Measurements from ENCODE around the gene ZDHHC11.
"Not testable (repeated sequence)": the region's sequence is repeated elsewhere in the genome, so short reads cannot be mapped to it uniquely, and the experiment has no call there.

DNA sequence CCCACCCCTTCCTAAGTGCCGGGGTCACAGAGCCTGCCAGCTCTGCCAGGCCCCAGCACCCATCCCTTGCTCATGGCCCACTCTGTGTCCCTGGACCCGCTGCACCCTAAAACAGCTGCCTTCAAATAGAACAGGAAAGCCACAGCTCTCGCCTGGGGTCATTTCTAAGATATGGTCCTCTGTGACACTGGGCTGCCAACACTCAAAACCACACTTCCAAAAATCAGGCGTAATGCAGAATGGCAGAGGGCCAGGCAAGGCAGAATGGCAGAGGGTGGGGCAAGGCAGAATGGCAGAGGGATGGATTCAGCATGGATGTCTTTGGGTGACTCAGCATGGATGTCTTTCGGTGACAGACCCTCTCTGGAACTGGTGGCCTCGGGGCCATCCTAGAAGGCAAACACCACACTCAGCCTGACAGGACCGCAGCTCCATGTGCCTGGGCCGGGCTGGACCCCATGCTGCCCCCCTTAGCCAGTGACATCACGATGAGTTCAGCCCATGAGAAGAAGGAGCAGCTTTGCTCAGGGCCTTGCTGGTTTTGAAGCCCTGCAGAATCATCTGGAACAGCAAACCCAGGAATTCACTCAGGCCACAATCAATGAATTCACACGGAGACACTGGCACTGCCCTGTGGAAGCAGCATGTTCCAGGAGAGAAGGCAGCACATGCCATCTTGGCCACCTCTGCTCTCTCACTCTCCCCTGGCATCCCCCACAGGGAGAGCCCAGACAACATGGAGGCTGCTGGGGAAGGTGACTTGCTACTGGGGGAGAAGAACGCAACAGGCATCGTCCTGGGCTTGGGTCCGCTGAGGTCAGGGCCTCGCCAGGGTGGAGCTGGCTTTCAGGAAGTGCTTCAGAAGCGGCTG, 9.0 kb downstream of the ZDHHC11 start:
- TF ChIP-seq BHLHE40 (IDR thresholded peaks at IDR 0.05; ENCODE audit: low read depth, low read length); CEBPB (IDR thresholded peaks at IDR 0.05; ENCODE audit: low read depth, low read length); POLR2A (IDR thresholded peaks at IDR 0.05; ENCODE audit: low read depth, low read length); RFX5 (IDR thresholded peaks at IDR 0.05; ENCODE audit: low read depth, low read length); RAD21 (IDR thresholded peaks at IDR 0.05; ENCODE audit: low read length): not testable (repeated sequence)
- TF ChIP-seq, protein P1, sequence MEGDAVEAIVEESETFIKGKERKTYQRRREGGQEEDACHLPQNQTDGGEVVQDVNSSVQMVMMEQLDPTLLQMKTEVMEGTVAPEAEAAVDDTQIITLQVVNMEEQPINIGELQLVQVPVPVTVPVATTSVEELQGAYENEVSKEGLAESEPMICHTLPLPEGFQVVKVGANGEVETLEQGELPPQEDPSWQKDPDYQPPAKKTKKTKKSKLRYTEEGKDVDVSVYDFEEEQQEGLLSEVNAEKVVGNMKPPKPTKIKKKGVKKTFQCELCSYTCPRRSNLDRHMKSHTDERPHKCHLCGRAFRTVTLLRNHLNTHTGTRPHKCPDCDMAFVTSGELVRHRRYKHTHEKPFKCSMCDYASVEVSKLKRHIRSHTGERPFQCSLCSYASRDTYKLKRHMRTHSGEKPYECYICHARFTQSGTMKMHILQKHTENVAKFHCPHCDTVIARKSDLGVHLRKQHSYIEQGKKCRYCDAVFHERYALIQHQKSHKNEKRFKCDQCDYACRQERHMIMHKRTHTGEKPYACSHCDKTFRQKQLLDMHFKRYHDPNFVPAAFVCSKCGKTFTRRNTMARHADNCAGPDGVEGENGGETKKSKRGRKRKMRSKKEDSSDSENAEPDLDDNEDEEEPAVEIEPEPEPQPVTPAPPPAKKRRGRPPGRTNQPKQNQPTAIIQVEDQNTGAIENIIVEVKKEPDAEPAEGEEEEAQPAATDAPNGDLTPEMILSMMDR (conservative IDR thresholded peaks at IDR 0.05; ENCODE audit: low read depth, low read length) = not testable (repeated sequence)
- TF ChIP-seq, protein P2, sequence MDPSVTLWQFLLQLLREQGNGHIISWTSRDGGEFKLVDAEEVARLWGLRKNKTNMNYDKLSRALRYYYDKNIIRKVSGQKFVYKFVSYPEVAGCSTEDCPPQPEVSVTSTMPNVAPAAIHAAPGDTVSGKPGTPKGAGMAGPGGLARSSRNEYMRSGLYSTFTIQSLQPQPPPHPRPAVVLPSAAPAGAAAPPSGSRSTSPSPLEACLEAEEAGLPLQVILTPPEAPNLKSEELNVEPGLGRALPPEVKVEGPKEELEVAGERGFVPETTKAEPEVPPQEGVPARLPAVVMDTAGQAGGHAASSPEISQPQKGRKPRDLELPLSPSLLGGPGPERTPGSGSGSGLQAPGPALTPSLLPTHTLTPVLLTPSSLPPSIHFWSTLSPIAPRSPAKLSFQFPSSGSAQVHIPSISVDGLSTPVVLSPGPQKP (IDR thresholded peaks at IDR 0.05; ENCODE audit: borderline replicate concordance, low read depth, low read length) = not testable (repeated sequence)
